ENCODE results near the gene TGM3. TPM values are rescaled to one million over a fixed set of nuclear protein-coding genes. Genes with fewer than 3 reads are reported as not detected.

The TGM3 gene
- total RNA-seq, 1 experiment from 2014 or later: not detected

DNA sequence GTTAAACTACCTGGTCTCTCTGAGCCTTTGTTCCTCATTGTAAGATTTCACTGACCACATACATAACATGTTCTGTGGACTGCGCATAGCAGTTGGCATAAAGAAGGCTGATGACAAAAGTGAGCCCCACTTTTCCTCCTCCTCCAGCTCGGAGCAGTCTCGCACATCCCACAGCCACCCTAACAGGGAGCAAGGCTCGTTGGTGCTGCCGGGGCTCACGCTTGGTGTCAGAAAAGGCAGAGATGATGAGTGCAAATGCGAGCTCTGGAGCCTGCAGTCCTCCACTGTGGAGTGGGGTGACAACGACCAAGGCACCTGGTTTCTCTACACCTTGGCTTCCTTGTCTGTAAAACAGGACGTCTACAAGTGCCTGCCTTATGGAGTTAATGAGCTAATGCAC is 9.7 kb downstream of the TGM3 start:
- no peak for DNase-seq (ENCODE audit: low read depth)

DNA sequence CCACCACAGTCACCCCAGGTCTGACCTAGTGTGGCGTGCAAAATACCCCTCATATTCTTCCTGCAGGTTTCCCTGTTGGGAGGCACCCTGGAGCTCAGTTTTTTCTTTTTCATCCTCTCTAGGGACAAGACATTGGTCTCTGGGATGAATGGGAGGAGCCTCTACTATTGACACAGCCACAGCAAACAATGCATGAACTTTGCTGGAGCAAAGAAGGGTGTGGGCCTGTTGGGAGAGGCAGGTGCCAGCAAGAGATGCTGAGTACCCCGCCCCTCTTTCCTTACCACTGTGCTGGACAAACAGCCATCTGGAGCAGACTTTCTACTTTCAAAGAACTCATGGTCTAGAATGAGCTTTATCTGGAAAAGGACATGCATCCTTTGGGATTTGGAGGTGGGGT is 10.1 kb downstream of the TGM3 start:
- no peak for DNase-seq (ENCODE audit: low read depth)

- DNase-seq (ENCODE audit: low read depth): no peak
Measured at GRCh38 chr20:2307136-2307535, 11.3 kb downstream of the TGM3 start.

DNA sequence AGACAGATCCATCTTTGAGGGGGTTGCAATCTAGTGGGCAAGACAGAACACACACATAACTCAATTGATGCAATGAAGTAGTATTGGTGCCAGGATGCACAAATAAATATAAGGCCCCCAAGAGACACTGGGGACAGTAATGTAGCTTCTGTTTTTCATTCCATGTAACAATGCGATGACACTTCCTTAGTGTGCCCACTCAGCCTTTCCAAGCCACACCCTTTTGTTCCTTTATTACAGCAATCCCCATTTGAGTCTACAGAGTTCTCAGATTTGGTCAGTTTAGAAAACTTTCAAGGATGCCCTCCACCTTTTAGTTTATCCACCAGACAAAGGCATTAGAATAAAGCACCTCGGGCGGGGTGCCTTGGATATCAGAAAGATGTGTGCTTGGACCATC is 15.5 kb downstream of the TGM3 start:
- DNase-seq (ENCODE audit: low read depth): no peak

DNA sequence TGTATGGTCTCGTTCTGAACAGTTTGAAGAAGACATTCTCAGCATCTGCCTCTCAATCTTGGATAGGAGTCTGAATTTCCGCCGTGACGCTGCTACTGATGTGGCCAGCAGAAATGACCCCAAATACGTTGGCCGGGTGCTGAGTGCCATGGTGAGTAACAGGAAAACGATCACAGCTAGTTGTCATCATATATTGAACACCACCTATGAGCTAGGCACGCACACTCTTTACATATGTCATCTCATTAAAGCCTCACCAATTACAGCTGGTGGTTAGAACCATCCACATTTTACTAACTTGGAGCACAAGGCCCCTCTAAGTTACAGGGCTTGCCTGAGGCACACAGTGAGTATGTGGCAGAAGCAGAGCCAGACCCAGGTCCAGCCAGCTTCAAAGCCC is 17.1 kb downstream of the TGM3 start:
- no peak for DNase-seq (ENCODE audit: low read depth)

DNA sequence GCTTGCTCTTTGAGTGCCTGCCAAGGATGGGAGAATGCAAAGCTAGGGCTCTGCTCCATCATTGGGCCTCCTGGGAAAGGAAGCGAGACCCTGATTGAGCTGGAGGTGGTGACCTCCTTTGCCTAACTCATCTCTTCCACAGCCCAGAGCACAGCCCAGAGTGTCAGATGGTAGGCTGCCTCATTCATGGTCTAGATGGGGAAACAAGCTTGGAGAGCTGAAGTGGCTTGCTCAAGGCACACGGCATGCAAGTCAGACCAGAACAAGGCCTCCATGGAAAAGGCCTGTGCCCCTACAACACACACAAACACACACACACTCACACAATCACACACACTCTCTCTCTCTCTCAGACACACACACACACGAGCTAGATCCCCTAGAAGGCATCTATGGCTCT is 17.5 kb downstream of the TGM3 start:
- DNase-seq (ENCODE audit: low read depth): no peak

DNA sequence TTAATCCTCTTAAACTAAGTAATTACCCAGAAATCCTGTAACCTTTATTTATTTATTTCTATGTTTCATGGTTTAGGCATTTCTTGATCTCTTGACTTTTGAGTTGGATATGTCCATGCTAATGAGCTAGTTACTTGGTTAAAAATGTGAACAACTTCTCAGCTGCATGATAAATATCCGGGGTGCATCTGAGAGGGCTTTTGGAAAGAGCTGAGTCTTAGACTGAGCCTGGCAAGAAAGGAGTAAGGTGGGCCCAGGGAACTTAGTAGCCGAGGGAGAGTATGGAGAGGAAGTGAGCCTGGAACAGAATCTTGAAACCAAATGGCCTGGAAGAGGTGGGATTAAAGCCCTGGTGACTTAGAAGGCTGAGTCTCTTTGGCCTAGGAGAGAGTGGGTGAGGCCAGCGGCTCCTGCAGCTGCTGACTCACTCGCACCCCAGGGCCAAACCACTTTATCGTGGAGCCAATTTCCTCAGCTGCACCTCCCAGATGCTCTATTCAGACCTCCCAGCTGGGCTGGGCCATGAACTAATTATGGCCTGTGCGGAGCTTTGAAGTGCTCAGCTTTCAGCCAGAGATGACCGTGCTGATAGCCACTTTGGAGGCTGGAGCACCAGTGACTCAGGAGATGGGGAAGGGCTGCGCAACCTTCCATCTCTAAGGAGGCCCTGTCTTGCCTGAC is 19.1 kb downstream of the TGM3 start:
- DNase-seq (ENCODE audit: low read depth): peak; percentile 97

- DNase-seq (ENCODE audit: low read depth): no peak
Measured at GRCh38 chr20:2315440-2315778, 19.6 kb downstream of the TGM3 start.

- DNase-seq (ENCODE audit: low read depth): no peak
Measured at GRCh38 chr20:2316847-2317495, 21.2 kb downstream of the TGM3 start.

DNA sequence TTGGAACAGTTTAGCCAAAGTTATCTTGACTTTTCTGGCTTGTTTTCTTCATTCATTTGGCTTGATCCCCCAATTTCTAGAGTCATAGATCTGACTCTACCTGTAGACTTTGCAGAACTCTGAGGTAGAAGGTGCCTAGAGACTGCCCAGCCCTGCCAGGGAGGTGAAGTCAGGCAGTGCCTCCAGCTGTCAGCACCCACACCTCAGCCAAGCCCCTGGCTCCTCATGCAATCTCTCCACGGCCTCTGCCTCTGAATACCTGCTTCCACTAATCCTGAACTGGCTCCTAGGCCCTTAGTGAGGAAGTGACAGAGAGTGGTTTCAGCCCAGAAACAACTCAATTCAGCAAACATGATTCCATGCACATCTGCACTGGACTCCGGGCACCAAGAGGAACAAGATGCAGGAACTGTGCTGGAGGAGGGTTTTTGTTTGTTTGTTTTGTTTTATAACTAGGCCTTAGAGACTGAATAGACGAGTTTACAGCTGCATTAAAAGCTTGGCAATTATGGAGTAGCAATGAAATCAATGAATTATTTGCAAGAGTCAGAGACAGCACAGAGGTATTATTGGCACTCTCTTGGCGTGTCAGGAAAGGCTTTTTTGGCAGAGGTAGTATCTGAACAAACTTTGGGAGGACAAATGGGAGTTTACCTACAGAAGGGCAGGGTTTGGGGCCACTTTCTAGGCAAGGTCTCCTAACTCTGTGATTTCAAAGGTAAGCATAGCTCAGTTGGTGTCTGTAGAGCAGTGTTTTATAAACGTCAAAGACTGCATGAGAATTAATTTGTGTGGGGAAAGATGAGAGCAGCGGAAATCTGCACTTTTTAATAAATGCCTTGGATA is 25.2 kb downstream of the TGM3 start:
- no peak for DNase-seq (ENCODE audit: low read depth)

DNA sequence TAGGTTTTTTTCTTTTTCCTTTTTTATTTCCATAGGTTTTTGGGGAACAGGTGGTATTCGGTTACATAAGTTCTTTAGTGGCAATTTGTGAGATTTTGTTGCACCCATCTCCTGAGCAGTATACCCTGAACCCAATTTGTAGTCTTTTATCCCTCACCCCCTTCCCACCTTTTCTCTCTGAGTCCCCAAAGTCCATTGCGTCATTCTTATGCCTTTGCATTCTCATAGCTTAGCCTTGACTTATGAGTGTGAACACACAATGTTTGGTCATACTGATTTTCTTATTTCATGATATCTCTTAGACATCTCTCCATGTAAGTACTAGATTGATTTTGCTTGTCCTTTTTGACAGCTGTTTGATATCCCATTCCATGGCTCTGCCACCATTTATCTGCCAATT is 27.2 kb downstream of the TGM3 start:
- DNase-seq (ENCODE audit: low read depth): no peak

DNA sequence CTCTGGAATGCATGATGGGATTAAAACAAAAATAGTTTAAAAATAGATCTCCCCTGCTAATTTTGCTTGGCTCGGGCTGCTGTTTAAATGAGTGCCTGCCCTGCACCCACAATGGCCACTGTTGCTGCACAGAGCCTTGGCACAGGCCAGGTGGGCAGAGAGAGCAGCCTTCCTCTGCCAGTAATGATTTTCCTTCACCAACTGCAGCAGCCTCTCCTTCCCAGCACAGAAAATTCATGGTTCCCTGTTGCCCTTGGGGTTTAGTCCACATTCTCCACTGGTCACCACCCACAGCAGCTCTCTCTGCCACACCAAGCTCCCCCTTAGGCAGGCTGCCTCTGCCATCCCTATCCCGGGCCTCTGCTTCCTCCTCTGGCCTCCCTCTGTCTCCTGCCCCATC is 30.2 kb downstream of the TGM3 start:
- no peak for DNase-seq (ENCODE audit: low read depth)

DNA sequence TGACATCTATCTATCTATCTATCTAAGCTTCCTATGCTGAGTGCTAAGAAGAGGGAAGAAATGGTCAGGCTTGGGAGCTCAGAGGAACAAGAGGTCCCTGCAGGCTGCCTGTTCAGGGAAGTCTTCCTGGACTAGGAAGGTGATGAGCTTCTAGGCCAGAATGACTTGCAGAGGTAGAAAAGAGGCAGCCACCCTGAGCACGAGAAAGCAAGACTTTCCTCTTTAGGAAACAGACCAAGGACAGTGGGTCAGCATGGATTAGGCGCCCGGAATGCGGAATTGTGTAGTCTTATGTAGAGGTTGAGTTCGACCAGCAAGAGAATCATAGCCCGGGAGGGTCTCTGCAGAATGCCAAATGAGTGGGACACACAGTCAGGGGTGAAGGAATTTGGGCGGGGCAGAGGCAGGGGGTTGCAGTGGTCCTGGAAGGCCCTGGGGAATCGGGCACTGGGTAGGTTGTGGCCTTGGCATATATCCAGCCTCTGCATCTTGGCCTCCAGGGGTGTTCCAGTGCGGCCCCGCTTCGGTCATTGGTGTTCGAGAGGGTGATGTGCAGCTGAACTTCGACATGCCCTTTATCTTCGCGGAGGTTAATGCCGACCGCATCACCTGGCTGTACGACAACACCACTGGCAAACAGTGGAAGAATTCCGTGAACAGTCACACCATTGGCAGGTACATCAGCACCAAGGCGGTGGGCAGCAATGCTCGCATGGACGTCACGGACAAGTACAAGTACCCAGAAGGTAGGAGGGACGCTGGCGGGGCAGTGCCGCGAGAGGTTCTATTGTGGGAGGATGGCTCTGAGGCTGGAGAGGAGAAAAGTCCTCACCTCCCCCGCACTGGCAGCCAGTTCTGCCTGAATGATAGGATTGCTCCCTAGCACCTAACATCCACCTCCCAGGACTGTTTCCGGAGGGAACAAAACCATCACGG is 32.1 kb downstream of the TGM3 start:
- no peak for DNase-seq (ENCODE audit: low read depth)

GRCh38 chr20:2329286-2329685 is 33.5 kb downstream of the TGM3 start:
- no peak for DNase-seq (ENCODE audit: low read depth)

- DNase-seq (ENCODE audit: low read depth): no peak
Measured at GRCh38 chr20:2330090-2330695, 34.4 kb downstream of the TGM3 start.

GRCh38 chr20:2331106-2331505 is 35.3 kb downstream of the TGM3 start:
- DNase-seq (ENCODE audit: low read depth): no peak

- no peak for DNase-seq (ENCODE audit: low read depth)
Measured at GRCh38 chr20:2331901-2332565, 36.2 kb downstream of the TGM3 start.

- no peak for DNase-seq (ENCODE audit: low read depth)
Measured at GRCh38 chr20:2332711-2333110, 36.9 kb downstream of the TGM3 start.

DNA sequence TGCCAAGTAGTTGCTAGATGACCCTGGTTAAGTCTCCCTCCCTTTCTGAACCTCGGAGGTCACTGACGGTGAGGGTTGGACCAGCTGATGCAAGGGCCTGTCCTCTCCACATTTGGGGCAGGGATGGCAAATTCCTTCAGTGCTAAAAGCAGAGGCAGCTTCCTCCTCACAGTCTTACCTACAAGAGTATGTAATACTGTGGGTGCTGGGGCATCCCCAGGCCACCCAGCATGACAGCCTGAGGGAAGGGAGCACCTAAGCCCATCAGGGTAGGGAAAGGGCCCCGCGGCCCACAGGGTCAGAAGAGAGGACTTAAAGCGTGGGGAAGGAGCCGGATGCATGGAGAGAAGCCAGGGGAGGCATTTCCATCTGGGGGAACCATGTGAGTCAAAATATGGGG is 38.0 kb downstream of the TGM3 start:
- DNase-seq (ENCODE audit: low read depth): no peak

DNA sequence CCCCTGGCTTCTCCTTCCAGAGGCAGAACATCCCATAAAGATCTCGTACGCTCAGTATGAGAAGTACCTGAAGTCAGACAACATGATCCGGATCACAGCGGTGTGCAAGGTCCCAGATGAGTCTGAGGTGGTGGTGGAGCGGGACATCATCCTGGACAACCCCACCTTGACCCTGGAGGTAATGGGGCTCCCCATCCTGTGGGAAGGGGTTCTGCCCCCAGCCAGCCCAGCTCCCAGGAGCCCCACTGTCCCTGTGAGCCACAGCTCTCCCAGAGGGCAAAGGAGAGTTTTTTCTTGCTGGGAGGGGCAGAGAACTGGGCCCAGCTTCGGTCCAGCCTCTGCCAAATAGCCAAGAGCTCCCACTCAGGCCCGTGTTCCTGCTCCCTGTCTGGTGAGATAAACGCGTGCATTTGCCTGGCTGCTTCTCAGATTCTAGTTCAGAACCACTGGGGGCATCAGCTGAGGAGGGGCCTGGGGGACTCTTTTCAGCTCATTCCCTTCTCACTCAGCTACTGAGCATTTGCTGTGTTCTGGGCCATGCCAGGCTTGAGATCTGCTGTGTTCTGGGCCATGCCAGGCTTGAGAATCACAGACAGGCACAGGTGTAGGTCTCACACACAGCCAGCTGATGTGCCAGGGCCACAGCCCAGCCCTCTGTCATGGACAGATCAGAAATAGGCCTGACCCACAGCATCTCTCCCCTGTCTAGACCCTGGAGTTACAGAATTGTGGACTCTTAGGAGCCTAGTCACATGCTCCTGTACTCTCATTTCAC is 39.5 kb downstream of the TGM3 start:
- DNase-seq (ENCODE audit: low read depth): no peak

All from Daoy (cell line).